ENCODE measurements around the gene NENF. TPM values are rescaled to one million over a fixed set of nuclear protein-coding genes. Genes with fewer than 3 reads are reported as not detected.
A peak's percentile ranks its signal among the peaks of the same experiment; 100 is the strongest.

Gene NENF
- polyA plus RNA-seq, 1 donor: 43.6 TPM

GRCh38 chr1:212428496-212428895 is 4.2 kb upstream of the NENF start:
- 80% methylated on average over 2 of the region's 5 CpGs for WGBS (ENCODE audit: insufficient coverage, low lambda C conversion rate)
- Histone ChIP-seq H3K36me3 (ENCODE audit: control insufficient read depth, insufficient read depth, low read length) (no peaks in the 10 kb centered on the region), H3K4me3 (ENCODE audit: low read length) (no peak overlapping the region), H3K27me3 (ENCODE audit: control insufficient read depth, insufficient read depth, low read length) (no peaks in the 10 kb centered on the region), H3K9me3 (ENCODE audit: control insufficient read depth, low read depth, low read length) (no peaks in the 10 kb centered on the region), H3K4me1 (ENCODE audit: control insufficient read depth, insufficient read depth, low read length) (peaks cover 16% of the 10 kb centered on the region), H3K27ac (ENCODE audit: low read length) (no peak overlapping the region)
- no peak for DNase-seq

GRCh38 chr1:212430416-212430815 is 2.3 kb upstream of the NENF start:
- Histone ChIP-seq H3K27ac (ENCODE audit: low read length) (peak overlapping the region; percentile 30), H3K4me1 (ENCODE audit: control insufficient read depth, insufficient read depth, low read length) (peaks cover 16% of the 10 kb centered on the region), H3K36me3 (ENCODE audit: control insufficient read depth, insufficient read depth, low read length) (no peaks in the 10 kb centered on the region), H3K9me3 (ENCODE audit: control insufficient read depth, low read depth, low read length) (no peaks in the 10 kb centered on the region), H3K4me3 (ENCODE audit: low read length) (no peak overlapping the region), H3K27me3 (ENCODE audit: control insufficient read depth, insufficient read depth, low read length) (no peaks in the 10 kb centered on the region)
- no CpG with 5 or more reads among the region's 2 CpGs for WGBS (ENCODE audit: insufficient coverage, low lambda C conversion rate)
- peak in 1 of 2 donors; percentile 17 for DNase-seq

- no peaks in the 10 kb centered on the region for H3K27me3 ChIP-seq (ENCODE audit: control insufficient read depth, insufficient read depth, low read length)
- H3K36me3 ChIP-seq (ENCODE audit: control insufficient read depth, insufficient read depth, low read length): no peaks in the 10 kb centered on the region
- peak overlapping the region; percentile 74 for H3K27ac ChIP-seq (ENCODE audit: low read length)
- no CpG with 5 or more reads among the region's 3 CpGs for WGBS (ENCODE audit: insufficient coverage, low lambda C conversion rate)
- DNase-seq: peak; percentile 87 to 94
- peaks cover 16% of the 10 kb centered on the region for H3K4me1 ChIP-seq (ENCODE audit: control insufficient read depth, insufficient read depth, low read length)
- H3K4me3 ChIP-seq (ENCODE audit: low read length): no peak overlapping the region
- H3K9me3 ChIP-seq (ENCODE audit: control insufficient read depth, low read depth, low read length): no peaks in the 10 kb centered on the region
These were observed 1.7 kb upstream of the NENF start for GRCh38 chr1:212430955-212431394.

GRCh38 chr1:212431644-212432043 is 1.1 kb upstream of the NENF start:
- no peaks in the 10 kb centered on the region for H3K27me3 ChIP-seq (ENCODE audit: control insufficient read depth, insufficient read depth, low read length)
- H3K4me1 ChIP-seq (ENCODE audit: control insufficient read depth, insufficient read depth, low read length): peaks cover 16% of the 10 kb centered on the region
- H3K4me3 ChIP-seq (ENCODE audit: low read length): no peak overlapping the region
- H3K9me3 ChIP-seq (ENCODE audit: control insufficient read depth, low read depth, low read length): no peaks in the 10 kb centered on the region
- H3K36me3 ChIP-seq (ENCODE audit: control insufficient read depth, insufficient read depth, low read length): no peaks in the 10 kb centered on the region
- WGBS (ENCODE audit: insufficient coverage, low lambda C conversion rate): 50% methylated on average over 1 of the region's 9 CpGs
- peak overlapping the region; percentile 74 for H3K27ac ChIP-seq (ENCODE audit: low read length)
- peak in 1 of 2 donors; percentile 54 for DNase-seq

- Histone ChIP-seq H3K4me1 (ENCODE audit: control insufficient read depth, insufficient read depth, low read length) (peaks cover 16% of the 10 kb centered on the region), H3K4me3 (ENCODE audit: low read length) (peak overlapping the region; percentile 34), H3K27me3 (ENCODE audit: control insufficient read depth, insufficient read depth, low read length) (no peaks in the 10 kb centered on the region), H3K27ac (ENCODE audit: low read length) (peak overlapping the region; percentile 74), H3K9me3 (ENCODE audit: control insufficient read depth, low read depth, low read length) (no peaks in the 10 kb centered on the region), H3K36me3 (ENCODE audit: control insufficient read depth, insufficient read depth, low read length) (no peaks in the 10 kb centered on the region)
- WGBS (ENCODE audit: insufficient coverage, low lambda C conversion rate): 33% methylated on average over 1 of the region's 5 CpGs
- no peak for DNase-seq
These were observed 454 bp upstream of the NENF start for GRCh38 chr1:212432272-212432660.

- WGBS (ENCODE audit: insufficient coverage, low lambda C conversion rate): no CpG with 5 or more reads among the region's 17 CpGs
- H3K4me3 ChIP-seq (ENCODE audit: low read length): peak overlapping the region; percentile 56
- H3K4me1 ChIP-seq (ENCODE audit: control insufficient read depth, insufficient read depth, low read length): peaks cover 16% of the 10 kb centered on the region
- no peak for DNase-seq
- H3K36me3 ChIP-seq (ENCODE audit: control insufficient read depth, insufficient read depth, low read length): no peaks in the 10 kb centered on the region
- H3K27me3 ChIP-seq (ENCODE audit: control insufficient read depth, insufficient read depth, low read length): no peaks in the 10 kb centered on the region
- no peaks in the 10 kb centered on the region for H3K9me3 ChIP-seq (ENCODE audit: control insufficient read depth, low read depth, low read length)
- no peak overlapping the region for H3K27ac ChIP-seq (ENCODE audit: low read length)
These were observed 1.1 kb downstream of the NENF start for GRCh38 chr1:212433577-212434462.

- no peaks in the 10 kb centered on the region for H3K27me3 ChIP-seq (ENCODE audit: control insufficient read depth, insufficient read depth, low read length)
- H3K4me3 ChIP-seq (ENCODE audit: low read length): no peak overlapping the region
- 80% methylated on average over 1 of the region's 4 CpGs for WGBS (ENCODE audit: insufficient coverage, low lambda C conversion rate)
- H3K27ac ChIP-seq (ENCODE audit: low read length): no peak overlapping the region
- H3K36me3 ChIP-seq (ENCODE audit: control insufficient read depth, insufficient read depth, low read length): no peaks in the 10 kb centered on the region
- no peak for DNase-seq
- H3K9me3 ChIP-seq (ENCODE audit: control insufficient read depth, low read depth, low read length): no peaks in the 10 kb centered on the region
- peaks cover 16% of the 10 kb centered on the region for H3K4me1 ChIP-seq (ENCODE audit: control insufficient read depth, insufficient read depth, low read length)
These were observed 2.3 kb downstream of the NENF start for GRCh38 chr1:212434992-212435391.

GRCh38 chr1:212437179-212437798 is 4.6 kb downstream of the NENF start:
- no CpG with 5 or more reads among the region's 4 CpGs for WGBS (ENCODE audit: insufficient coverage, low lambda C conversion rate)
- H3K27me3 ChIP-seq (ENCODE audit: control insufficient read depth, insufficient read depth, low read length): no peaks in the 10 kb centered on the region
- DNase-seq: no peak
- no peaks in the 10 kb centered on the region for H3K9me3 ChIP-seq (ENCODE audit: control insufficient read depth, low read depth, low read length)
- H3K27ac ChIP-seq (ENCODE audit: low read length): no peak overlapping the region
- H3K4me3 ChIP-seq (ENCODE audit: low read length): no peak overlapping the region
- peaks cover 2% of the 10 kb centered on the region for H3K4me1 ChIP-seq (ENCODE audit: control insufficient read depth, insufficient read depth, low read length)
- no peaks in the 10 kb centered on the region for H3K36me3 ChIP-seq (ENCODE audit: control insufficient read depth, insufficient read depth, low read length)

- H3K4me1 ChIP-seq (ENCODE audit: control insufficient read depth, insufficient read depth, low read length): no peaks in the 10 kb centered on the region
- no peaks in the 10 kb centered on the region for H3K36me3 ChIP-seq (ENCODE audit: control insufficient read depth, insufficient read depth, low read length)
- no peak overlapping the region for H3K4me3 ChIP-seq (ENCODE audit: low read length)
- no peaks in the 10 kb centered on the region for H3K9me3 ChIP-seq (ENCODE audit: control insufficient read depth, low read depth, low read length)
- H3K27ac ChIP-seq (ENCODE audit: low read length): no peak overlapping the region
- no peaks in the 10 kb centered on the region for H3K27me3 ChIP-seq (ENCODE audit: control insufficient read depth, insufficient read depth, low read length)
- no CpG with 5 or more reads among the region's 2 CpGs for WGBS (ENCODE audit: insufficient coverage, low lambda C conversion rate)
- DNase-seq: no peak
These were observed 6.1 kb downstream of the NENF start for GRCh38 chr1:212438831-212439237.

GRCh38 chr1:212440419-212440818 is 7.7 kb downstream of the NENF start:
- H3K27ac ChIP-seq (ENCODE audit: low read length): no peak overlapping the region
- DNase-seq: no peak
- H3K27me3 ChIP-seq (ENCODE audit: control insufficient read depth, insufficient read depth, low read length): no peaks in the 10 kb centered on the region
- H3K36me3 ChIP-seq (ENCODE audit: control insufficient read depth, insufficient read depth, low read length): peaks cover 7% of the 10 kb centered on the region
- H3K4me3 ChIP-seq (ENCODE audit: low read length): no peak overlapping the region
- H3K4me1 ChIP-seq (ENCODE audit: control insufficient read depth, insufficient read depth, low read length): no peaks in the 10 kb centered on the region
- H3K9me3 ChIP-seq (ENCODE audit: control insufficient read depth, low read depth, low read length): no peaks in the 10 kb centered on the region
- WGBS (ENCODE audit: insufficient coverage, low lambda C conversion rate): no CpG with 5 or more reads among the region's 9 CpGs
